ENCODE measurements around the gene NOS1AP.

DNA sequence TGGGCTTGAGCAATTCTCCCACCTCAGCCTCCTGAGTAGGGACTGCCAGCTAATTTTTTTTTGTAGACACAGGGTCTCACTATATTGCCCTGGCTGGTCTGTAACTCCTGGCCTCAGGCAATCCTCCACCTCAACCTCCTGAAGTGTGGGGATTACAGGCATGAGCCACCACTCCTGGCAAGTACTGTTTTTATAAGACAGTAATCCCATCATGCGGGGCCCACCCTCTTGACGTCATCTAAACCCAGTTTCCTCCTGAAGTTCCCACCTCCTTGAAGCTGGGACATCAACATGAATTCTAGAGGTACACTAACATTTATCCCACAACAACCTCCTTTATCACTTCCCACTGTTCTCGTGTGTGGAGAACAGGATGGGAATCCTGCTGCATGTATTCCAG, 202.5 kb downstream of the NOS1AP start:
- TF ChIP-seq, protein P1, sequence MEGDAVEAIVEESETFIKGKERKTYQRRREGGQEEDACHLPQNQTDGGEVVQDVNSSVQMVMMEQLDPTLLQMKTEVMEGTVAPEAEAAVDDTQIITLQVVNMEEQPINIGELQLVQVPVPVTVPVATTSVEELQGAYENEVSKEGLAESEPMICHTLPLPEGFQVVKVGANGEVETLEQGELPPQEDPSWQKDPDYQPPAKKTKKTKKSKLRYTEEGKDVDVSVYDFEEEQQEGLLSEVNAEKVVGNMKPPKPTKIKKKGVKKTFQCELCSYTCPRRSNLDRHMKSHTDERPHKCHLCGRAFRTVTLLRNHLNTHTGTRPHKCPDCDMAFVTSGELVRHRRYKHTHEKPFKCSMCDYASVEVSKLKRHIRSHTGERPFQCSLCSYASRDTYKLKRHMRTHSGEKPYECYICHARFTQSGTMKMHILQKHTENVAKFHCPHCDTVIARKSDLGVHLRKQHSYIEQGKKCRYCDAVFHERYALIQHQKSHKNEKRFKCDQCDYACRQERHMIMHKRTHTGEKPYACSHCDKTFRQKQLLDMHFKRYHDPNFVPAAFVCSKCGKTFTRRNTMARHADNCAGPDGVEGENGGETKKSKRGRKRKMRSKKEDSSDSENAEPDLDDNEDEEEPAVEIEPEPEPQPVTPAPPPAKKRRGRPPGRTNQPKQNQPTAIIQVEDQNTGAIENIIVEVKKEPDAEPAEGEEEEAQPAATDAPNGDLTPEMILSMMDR (IDR thresholded peaks at IDR 0.05): no peak
- TF ChIP-seq POLR2A (IDR thresholded peaks at IDR 0.05): no peak
